ENCODE data around the gene MID1. TPM values are rescaled to one million over a fixed set of nuclear protein-coding genes. Genes with fewer than 3 reads are reported as not detected.
"Not testable (repeated sequence)": the region's sequence is repeated elsewhere in the genome, so short reads cannot be mapped to it uniquely, and the experiment has no call there.

MID1 gene
- total RNA-seq, 4 donors from 2014 or later = 0.91 to 1.9 (median 1.8) TPM

DNA sequence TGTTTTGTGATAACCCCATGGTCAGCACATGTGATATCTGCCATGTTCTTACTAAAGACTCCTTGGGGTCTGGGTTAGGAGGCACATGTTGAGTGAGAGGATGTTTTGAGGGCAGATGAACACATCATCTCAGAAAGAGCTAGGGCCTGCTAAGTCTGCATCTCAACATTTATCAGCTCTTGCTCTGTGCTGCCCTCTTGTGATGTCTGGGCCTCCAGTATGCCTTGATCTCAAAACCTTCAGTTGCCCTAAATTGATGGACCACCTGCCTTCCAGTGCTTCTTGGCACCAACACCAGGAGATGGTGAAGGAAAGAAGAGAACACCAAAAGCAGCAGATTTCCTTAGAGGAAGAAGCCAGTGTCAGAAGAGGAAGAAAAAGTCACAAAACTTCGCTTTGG is 22.5 kb downstream of the MID1 start:
- Histone ChIP-seq H3K9me3 (no peaks in the 10 kb centered on the region), H3K4me3 (no peak overlapping the region), H3K27ac (no peak overlapping the region), H3K4me1 (no peaks in the 10 kb centered on the region), H3K36me3 (no peaks in the 10 kb centered on the region), H3K27me3 (no peaks in the 10 kb centered on the region)
- no peak for DNase-seq
- intact Hi-C loops (cut with DNase I; ENCODE audit: low total_unique reads) (no loop called here), in situ Hi-C loops (cut with MboI; ENCODE audit: low sequenced_read_pairs in 4 of 4) (no loop called here)
- TF ChIP-seq, protein P1, sequence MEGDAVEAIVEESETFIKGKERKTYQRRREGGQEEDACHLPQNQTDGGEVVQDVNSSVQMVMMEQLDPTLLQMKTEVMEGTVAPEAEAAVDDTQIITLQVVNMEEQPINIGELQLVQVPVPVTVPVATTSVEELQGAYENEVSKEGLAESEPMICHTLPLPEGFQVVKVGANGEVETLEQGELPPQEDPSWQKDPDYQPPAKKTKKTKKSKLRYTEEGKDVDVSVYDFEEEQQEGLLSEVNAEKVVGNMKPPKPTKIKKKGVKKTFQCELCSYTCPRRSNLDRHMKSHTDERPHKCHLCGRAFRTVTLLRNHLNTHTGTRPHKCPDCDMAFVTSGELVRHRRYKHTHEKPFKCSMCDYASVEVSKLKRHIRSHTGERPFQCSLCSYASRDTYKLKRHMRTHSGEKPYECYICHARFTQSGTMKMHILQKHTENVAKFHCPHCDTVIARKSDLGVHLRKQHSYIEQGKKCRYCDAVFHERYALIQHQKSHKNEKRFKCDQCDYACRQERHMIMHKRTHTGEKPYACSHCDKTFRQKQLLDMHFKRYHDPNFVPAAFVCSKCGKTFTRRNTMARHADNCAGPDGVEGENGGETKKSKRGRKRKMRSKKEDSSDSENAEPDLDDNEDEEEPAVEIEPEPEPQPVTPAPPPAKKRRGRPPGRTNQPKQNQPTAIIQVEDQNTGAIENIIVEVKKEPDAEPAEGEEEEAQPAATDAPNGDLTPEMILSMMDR (IDR thresholded peaks at IDR 0.05 in 4 of 5, conservative IDR thresholded peaks at IDR 0.05 in 1 of 5) = peak in 2 of 5 experiments; percentile 13 to 38
- no peak for TF ChIP-seq POLR2A (IDR thresholded peaks at IDR 0.05)
- ATAC-seq = no peak

DNA sequence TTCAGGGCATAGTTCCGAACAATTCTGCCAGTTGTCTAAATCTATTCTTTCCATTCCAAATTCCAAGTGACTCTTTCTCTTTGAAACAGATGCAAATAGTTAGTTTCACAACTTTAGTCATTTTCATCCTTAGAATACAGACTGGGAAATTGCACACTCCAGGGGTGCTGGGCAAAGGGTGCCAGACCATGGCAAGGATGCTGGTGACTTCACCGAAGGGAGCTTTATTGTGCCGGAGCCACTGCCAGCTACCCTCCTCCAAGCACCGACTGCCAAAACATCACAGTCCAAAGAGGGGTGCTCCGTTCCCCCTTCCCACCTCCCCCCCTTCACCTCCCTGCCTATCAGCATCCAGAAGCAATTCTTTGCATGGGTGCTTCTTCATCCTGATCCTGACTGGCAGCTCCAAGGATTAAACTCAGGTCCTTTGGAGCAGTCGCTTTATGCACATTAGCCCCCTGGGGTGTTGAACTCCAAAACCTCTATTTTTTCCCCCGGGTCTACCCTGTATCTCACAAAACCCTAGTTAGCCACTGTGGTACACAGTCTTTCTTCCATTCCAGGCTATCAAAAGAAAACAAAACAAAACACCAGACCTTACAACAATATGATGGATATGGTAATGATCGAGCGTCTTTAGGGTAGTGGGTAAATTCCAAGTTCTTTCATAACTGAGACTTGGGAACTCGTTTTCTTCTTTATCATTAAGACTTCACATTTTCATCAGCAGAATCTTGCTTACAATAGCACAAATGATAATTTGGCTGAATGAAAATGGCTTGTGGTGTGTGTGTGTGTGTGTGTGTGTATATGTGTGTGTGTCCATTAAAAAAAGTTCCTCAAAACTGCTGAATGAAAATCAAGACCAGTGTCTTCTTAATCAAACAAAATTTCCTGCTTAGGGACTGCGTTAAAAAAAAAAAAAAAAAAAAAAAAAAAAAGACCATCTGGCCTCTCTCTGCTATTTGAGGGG is 28.7 kb downstream of the MID1 start:
- H3K4me1 ChIP-seq = no peaks in the 10 kb centered on the region
- H3K9me3 ChIP-seq = no peaks in the 10 kb centered on the region
- no peak for TF ChIP-seq POLR2A (IDR thresholded peaks at IDR 0.05)
- TF ChIP-seq, protein P1 (IDR thresholded peaks at IDR 0.05 in 4 of 5, conservative IDR thresholded peaks at IDR 0.05 in 1 of 5) = no peak
- H3K27me3 ChIP-seq = no peaks in the 10 kb centered on the region
- H3K4me3 ChIP-seq = no peak overlapping the region
- DNase-seq (no peak), ATAC-seq (no peak)
- in situ Hi-C loops (cut with MboI; ENCODE audit: low sequenced_read_pairs in 4 of 4) (no loop called here), intact Hi-C loops (cut with DNase I; ENCODE audit: low total_unique reads) (no loop called here)
- H3K27ac ChIP-seq = no peak overlapping the region
- H3K36me3 ChIP-seq = no peaks in the 10 kb centered on the region

DNA sequence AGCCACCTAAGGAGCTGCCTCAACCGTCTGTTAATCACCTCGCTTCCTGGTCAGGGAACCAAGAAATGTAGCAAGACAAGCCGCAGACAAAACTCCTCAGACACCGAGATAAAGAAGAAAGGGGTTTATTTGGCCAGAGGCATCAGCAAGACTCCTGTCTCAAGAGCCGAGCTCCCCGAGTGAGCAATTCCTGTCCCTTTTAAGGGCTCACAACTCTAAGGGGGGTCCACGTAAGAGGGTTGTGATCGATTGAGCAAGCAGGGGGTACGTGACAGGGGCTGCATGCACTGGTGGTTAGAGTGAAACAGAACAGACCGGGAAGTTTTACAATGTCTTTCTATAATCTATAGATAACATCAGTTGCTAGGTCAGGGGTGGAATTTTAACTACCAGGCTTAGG is 30.6 kb downstream of the MID1 start:
- H3K9me3 ChIP-seq; H3K4me1 ChIP-seq; intact Hi-C loops (cut with DNase I; ENCODE audit: low total_unique reads); H3K27me3 ChIP-seq; H3K27ac ChIP-seq; H3K4me3 ChIP-seq; DNase-seq; ATAC-seq; H3K36me3 ChIP-seq; in situ Hi-C loops (cut with MboI; ENCODE audit: low sequenced_read_pairs in 4 of 4): not testable (repeated sequence)

DNA sequence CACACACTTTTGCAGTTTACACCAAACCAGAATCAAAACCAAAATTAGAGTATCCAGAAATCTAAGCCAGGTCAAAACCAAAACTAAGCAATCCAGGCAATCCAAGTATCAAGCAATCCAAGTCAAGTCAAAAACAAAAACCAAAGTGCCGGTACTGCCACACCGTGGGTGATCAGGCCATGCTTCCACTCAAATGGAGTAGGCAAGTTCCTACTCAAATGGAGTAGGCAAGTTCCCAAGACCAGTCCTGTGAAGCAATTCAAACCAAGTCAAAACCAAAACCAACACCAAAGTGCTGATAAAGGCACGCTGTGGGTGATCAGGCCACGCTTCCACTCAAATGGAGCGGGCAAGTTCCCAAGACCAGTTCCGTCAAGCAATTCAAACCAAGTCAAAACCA is 31.3 kb downstream of the MID1 start:
- DNase-seq (no peak), ATAC-seq (no peak)
- Histone ChIP-seq H3K9me3 (no peaks in the 10 kb centered on the region), H3K4me3 (no peak overlapping the region), H3K27me3 (no peaks in the 10 kb centered on the region), H3K27ac (no peak overlapping the region), H3K36me3 (no peaks in the 10 kb centered on the region), H3K4me1 (no peaks in the 10 kb centered on the region)
- intact Hi-C loops (cut with DNase I; ENCODE audit: low total_unique reads) = no loop called here
- in situ Hi-C loops (cut with MboI; ENCODE audit: low sequenced_read_pairs in 4 of 4) = no loop called here
- TF ChIP-seq, protein P1 (IDR thresholded peaks at IDR 0.05 in 4 of 5, conservative IDR thresholded peaks at IDR 0.05 in 1 of 5) = no peak
- no peak for TF ChIP-seq POLR2A (IDR thresholded peaks at IDR 0.05)

DNA sequence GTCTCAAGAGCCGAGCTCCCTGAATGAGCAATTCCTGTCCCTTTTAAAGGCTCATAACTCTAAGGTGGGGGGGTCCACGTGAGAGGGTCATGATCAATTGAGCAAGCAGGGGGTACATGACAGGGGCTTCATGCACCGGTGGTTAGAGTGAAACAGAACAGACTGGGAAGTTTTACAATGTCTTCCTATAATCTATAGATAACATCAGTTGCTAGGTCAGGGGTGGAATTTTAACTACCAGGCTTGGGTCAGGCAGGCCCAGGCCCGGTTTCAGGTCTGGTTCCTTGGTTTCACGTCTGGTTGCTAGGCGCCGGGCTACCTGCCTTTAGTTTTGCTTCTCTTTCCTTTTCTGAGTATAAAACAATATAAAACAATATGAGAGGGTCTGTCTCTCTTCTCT is 35.5 kb downstream of the MID1 start:
- ATAC-seq; H3K9me3 ChIP-seq; DNase-seq; H3K27me3 ChIP-seq; H3K4me3 ChIP-seq; in situ Hi-C loops (cut with MboI; ENCODE audit: low sequenced_read_pairs in 4 of 4); intact Hi-C loops (cut with DNase I; ENCODE audit: low total_unique reads); H3K36me3 ChIP-seq; H3K27ac ChIP-seq; H3K4me1 ChIP-seq: not testable (repeated sequence)

All from gastrocnemius medialis (tissue), 4 donors.